Measurements from ENCODE around the gene SLCO3A1. TPM values are rescaled to one million over a fixed set of nuclear protein-coding genes. Genes with fewer than 3 reads are reported as not detected.

The SLCO3A1 gene
- total RNA-seq, 1 experiment from 2014 or later: 5.1 TPM

DNA sequence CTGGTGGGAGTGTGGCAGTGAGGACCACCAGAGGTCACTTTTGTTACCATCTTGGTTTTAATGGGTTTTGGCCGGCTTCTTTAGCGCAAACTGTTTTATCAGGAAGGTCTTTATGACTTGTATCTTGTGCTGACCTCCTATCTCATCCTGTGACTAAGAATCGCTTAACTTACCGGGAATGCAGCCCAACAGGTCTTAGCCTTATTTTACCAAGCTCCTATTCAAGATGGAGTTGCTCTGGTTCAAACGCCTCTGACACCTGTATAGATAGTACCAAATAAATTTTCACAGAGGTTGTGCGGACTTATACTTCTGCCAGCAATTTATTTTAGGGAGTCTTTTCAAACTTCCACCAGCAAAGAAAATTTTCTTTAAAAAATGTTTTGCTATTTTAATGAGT is 13.6 kb upstream of the SLCO3A1 start:
- intact Hi-C loops (cut with micrococcal nuclease): no loop called here
- H3K4me3 ChIP-seq (replicated peaks in 1 of 2; ENCODE audit: low read depth in 1 of 2, low read length in 2 of 2): no peak overlapping the region
- H3K9me2 ChIP-seq (ENCODE audit: insufficient read depth): no peaks in the 10 kb centered on the region
- H2AFZ ChIP-seq (ENCODE audit: low read depth, low read length, poor library complexity, severe bottlenecking): no peak overlapping the region
- no peaks in the 10 kb centered on the region for H3K79me2 ChIP-seq (ENCODE audit: insufficient read depth, low read length)
- no peaks in the 10 kb centered on the region for H3K36me3 ChIP-seq (ENCODE audit: control insufficient read depth in 1 of 2, insufficient read depth in 2 of 2, low read length in 2 of 2)
- ChIA-PET POLR2A (no interaction called here), RAD21 (ENCODE audit: low non-redundant PET in 1 of 2, low total read pairs in 2 of 2, uncharacterized antibody in 2 of 2, unreplicated experiment in 2 of 2) (no interaction called here), CTCF (no interaction called here)
- no peak for TF ChIP-seq YY1 (IDR thresholded peaks at IDR 0.05; ENCODE audit: extremely low read depth, insufficient replicate concordance, low read depth, low read length)
- no peak for TF ChIP-seq ELF1 (IDR thresholded peaks at IDR 0.05; ENCODE audit: borderline replicate concordance, low read depth)
- TF ChIP-seq, protein P1, sequence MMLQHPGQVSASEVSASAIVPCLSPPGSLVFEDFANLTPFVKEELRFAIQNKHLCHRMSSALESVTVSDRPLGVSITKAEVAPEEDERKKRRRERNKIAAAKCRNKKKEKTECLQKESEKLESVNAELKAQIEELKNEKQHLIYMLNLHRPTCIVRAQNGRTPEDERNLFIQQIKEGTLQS (IDR thresholded peaks at IDR 0.05): no peak
- TF ChIP-seq POLR2AphosphoS5 (IDR thresholded peaks at IDR 0.05; ENCODE audit: low read depth, low read length): no peak
- no peak for TF ChIP-seq EZH2 (IDR thresholded peaks at IDR 0.05)
- no peak for TF ChIP-seq JUND (IDR thresholded peaks at IDR 0.05)
- TF ChIP-seq SRF (IDR thresholded peaks at IDR 0.05; ENCODE audit: low read depth): no peak
- TF ChIP-seq SIN3A (IDR thresholded peaks at IDR 0.05; ENCODE audit: low read depth): no peak
- no peak for TF ChIP-seq EZH2phosphoT487 (IDR thresholded peaks at IDR 0.05; ENCODE audit: borderline replicate concordance)
- TF ChIP-seq, protein P2, sequence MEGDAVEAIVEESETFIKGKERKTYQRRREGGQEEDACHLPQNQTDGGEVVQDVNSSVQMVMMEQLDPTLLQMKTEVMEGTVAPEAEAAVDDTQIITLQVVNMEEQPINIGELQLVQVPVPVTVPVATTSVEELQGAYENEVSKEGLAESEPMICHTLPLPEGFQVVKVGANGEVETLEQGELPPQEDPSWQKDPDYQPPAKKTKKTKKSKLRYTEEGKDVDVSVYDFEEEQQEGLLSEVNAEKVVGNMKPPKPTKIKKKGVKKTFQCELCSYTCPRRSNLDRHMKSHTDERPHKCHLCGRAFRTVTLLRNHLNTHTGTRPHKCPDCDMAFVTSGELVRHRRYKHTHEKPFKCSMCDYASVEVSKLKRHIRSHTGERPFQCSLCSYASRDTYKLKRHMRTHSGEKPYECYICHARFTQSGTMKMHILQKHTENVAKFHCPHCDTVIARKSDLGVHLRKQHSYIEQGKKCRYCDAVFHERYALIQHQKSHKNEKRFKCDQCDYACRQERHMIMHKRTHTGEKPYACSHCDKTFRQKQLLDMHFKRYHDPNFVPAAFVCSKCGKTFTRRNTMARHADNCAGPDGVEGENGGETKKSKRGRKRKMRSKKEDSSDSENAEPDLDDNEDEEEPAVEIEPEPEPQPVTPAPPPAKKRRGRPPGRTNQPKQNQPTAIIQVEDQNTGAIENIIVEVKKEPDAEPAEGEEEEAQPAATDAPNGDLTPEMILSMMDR (IDR thresholded peaks at IDR 0.05 in 2 of 3, conservative IDR thresholded peaks at IDR 0.05 in 1 of 3; ENCODE audit: borderline replicate concordance in 1 of 3, insufficient read depth in 1 of 3, low read depth in 2 of 3, low read length in 2 of 3): no peak
- no peak for TF ChIP-seq ZFX (IDR thresholded peaks at IDR 0.05)
- TF ChIP-seq, protein P3, sequence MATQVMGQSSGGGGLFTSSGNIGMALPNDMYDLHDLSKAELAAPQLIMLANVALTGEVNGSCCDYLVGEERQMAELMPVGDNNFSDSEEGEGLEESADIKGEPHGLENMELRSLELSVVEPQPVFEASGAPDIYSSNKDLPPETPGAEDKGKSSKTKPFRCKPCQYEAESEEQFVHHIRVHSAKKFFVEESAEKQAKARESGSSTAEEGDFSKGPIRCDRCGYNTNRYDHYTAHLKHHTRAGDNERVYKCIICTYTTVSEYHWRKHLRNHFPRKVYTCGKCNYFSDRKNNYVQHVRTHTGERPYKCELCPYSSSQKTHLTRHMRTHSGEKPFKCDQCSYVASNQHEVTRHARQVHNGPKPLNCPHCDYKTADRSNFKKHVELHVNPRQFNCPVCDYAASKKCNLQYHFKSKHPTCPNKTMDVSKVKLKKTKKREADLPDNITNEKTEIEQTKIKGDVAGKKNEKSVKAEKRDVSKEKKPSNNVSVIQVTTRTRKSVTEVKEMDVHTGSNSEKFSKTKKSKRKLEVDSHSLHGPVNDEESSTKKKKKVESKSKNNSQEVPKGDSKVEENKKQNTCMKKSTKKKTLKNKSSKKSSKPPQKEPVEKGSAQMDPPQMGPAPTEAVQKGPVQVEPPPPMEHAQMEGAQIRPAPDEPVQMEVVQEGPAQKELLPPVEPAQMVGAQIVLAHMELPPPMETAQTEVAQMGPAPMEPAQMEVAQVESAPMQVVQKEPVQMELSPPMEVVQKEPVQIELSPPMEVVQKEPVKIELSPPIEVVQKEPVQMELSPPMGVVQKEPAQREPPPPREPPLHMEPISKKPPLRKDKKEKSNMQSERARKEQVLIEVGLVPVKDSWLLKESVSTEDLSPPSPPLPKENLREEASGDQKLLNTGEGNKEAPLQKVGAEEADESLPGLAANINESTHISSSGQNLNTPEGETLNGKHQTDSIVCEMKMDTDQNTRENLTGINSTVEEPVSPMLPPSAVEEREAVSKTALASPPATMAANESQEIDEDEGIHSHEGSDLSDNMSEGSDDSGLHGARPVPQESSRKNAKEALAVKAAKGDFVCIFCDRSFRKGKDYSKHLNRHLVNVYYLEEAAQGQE (IDR thresholded peaks at IDR 0.05; ENCODE audit: low read depth): no peak
- no peak for TF ChIP-seq SP1 (IDR thresholded peaks at IDR 0.05; ENCODE audit: low read depth)
- TF ChIP-seq, protein P4, sequence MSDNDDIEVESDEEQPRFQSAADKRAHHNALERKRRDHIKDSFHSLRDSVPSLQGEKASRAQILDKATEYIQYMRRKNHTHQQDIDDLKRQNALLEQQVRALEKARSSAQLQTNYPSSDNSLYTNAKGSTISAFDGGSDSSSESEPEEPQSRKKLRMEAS (IDR thresholded peaks at IDR 0.05): no peak
- no peak for TF ChIP-seq FOSL1 (IDR thresholded peaks at IDR 0.05; ENCODE audit: low read depth)
- no peak for TF ChIP-seq TCF7L2 (IDR thresholded peaks at IDR 0.05; ENCODE audit: borderline replicate concordance, extremely low read depth, insufficient read depth, insufficient read length)
- no peak for TF ChIP-seq EGR1 (IDR thresholded peaks at IDR 0.05; ENCODE audit: low read depth)
- TF ChIP-seq CEBPB (IDR thresholded peaks at IDR 0.05; ENCODE audit: low read depth): no peak
- no peak overlapping the region for H3K9ac ChIP-seq (ENCODE audit: low read length)
- H4K20me1 ChIP-seq (ENCODE audit: insufficient read depth): no peaks in the 10 kb centered on the region
- H3K27me3 ChIP-seq (ENCODE audit: insufficient read depth, low read length): peaks cover 11% of the 10 kb centered on the region; the same call in 1 of the 2 replicates
- no peaks in the 10 kb centered on the region for H3K9me3 ChIP-seq (ENCODE audit: control insufficient read depth in 1 of 2, insufficient read depth in 1 of 2, low read depth in 1 of 2, low read length in 2 of 2)
- no peak for ATAC-seq
- no TSS peak for BruUV-seq (replicated peaks)
- H3K27ac ChIP-seq (ENCODE audit: low read depth, low read length): no peak overlapping the region
- H3K4me2 ChIP-seq (ENCODE audit: low read length): no peak overlapping the region
- H3K4me1 ChIP-seq (ENCODE audit: control insufficient read depth in 1 of 2, insufficient read depth in 2 of 2, low read length in 2 of 2): no peaks in the 10 kb centered on the region
- DNase-seq (ENCODE audit: low read depth, low spot score): no peak

Data from HCT116 (cell line).